GM12892 (cell line): ENCODE data around the gene DDR1.
"Not testable (repeated sequence)": the region's sequence is repeated elsewhere in the genome, so short reads cannot be mapped to it uniquely, and the experiment has no call there.

Experiments used
- DNase-seq: peaks from one replicate; pipeline ENCODE4 v3.0.0; 2011; ENCODE audit not compliant: insufficient read length
- FAIRE-seq: peaks from 2 replicates; lab custom pipeline; 2011; peaks lifted over from hg19 to GRCh38; lab: Jason Lieb, UNC
- POLR2A ChIP-seq: IDR thresholded peaks from 2 replicates; pipeline ENCODE4 v1.6.1; 2011; ENCODE audit warnings: low read depth, low read length, control low read depth
- POLR2AphosphoS5 ChIP-seq: IDR thresholded peaks from 2 replicates; pipeline ENCODE4 v1.6.1; 2011; ENCODE audit warnings: low read depth, low read length, control low read depth
- TAF1 ChIP-seq: IDR thresholded peaks from 2 replicates; pipeline ENCODE4 v1.6.1; 2011; ENCODE audit warnings: low read depth, mild to moderate bottlenecking, control low read depth, low read length, borderline replicate concordance

DDR1 gene

DNA sequence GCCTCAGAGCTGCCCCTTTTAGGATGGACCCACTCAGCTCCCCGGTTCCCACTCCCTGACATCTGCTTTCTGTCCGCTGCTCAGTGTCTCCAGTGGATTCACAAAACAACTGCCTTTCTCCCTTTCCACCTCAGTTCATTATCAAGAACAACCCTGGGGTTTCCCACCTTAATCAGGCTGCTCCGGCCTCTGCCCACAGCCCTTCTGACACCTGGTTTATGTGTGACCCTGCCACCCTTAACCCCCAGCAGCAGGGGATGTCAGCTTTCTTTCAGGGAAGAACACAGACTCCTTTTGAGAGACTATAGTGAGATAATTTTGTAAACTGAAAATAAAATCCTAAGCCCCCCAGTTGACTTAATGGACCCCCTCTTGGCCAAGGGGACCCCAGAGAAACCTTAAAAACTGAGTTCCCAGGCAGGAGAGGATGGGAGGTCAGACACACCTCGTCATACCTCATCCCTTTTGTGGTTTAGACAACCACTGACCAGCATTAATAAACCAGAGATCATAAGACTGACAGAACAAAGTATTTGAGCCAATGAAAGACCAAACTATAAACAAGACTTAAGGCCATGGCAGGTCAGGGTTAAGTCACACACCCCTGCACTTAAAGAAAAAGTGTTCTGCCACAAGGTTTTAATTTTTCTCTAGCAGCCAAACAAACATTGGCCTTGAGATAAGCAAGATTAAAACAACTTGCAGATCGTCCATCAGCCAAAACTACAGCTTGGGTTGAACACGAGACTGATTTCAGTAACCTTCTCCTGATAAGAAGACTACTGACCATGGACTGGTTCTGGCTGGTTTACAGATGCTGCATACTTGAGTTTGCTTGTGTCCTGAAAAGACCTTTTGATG is 42.4 kb upstream of the DDR1 start:
- DNase-seq: no peak
- no peak for FAIRE-seq
- TF ChIP-seq POLR2A: no peak
- no peak for TF ChIP-seq TAF1

DNA sequence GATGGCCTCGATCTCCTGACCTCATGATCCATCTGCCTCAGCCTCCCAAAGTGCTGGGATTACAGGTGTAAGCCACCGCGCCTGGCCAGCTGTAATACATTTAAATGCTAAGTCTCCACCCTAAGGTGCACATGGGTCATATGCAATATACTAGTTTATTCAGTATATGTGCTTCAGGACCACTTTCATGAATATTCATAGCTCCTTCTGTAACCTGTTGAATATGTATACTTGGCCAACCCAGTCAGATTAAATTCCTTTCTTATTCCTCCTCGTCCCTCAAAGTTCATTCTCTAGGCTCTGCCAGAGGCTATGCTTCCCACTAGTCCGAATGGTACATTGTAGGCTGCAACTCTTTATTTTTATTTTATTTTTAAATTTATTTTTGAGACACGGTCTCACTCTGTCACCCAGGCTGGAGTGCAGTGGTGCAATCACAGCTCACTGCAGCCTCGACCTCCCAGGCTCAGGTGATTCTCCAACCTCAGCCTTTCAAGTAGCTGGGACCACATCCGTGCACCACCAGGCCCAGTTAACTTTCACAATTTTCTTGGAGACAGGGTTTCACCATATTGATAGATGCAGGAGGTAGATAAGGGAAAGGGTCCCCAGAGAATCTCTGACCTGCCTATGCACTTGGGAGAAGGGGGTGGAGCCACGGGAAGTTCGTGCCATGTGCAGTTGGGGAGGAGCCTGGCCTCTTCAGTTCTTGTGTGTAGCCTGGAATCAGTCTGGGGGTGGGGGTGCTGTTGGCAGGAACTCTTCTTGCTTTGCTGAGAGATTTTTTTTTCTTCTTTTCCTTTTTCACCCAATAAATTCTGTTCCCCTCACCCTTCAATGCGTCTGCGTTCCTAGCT is 41.3 kb upstream of the DDR1 start:
- DNase-seq (no peak), FAIRE-seq (no peak)
- no peak for TF ChIP-seq POLR2A
- TF ChIP-seq POLR2AphosphoS5: no peak

DNA sequence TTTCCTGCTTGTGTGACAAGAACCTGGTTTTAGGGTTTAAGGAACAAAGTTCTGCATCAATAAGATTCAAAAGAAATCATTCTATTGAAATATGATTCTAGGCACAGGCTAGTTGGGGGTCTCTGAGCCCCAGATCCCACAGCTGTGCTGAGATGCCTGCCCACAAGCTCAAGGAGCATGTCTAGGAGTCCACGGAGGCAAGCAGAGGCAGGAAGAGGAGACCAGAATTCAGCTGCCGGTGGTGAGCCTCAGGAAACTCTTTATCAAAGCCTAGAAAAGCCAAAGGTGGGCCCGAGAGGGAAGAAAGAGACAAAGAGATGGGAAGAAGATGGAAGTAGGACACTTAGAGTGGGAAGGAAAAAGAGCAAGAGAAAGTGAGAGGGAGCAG is 40.7 kb upstream of the DDR1 start:
- TF ChIP-seq POLR2A: no peak
- no peak for TF ChIP-seq POLR2AphosphoS5
- TF ChIP-seq TAF1: no peak
- no peak for DNase-seq
- no peak for FAIRE-seq

DNA sequence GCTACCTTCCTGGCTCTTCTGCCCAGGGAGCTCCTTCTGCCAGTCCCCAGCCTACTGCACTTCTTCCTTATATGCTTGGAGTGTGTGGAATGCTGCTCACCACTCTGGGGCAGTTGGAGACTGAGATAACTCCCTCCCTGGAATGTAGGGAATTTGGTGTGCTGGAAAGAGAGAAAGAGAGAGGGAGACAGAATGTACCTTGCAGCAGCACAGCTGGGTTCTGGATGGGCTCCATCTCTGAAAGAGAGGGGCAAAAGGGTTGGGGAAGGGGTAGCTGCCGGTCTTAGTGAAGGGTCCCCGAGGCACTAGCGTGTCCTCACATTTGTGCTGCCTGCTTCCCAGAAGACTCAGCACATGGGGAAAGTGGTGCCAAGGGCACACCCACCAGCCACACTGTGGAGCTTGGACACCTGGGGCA is 40.2 kb upstream of the DDR1 start:
- DNase-seq (no peak), FAIRE-seq (no peak)
- no peak for TF ChIP-seq POLR2AphosphoS5
- TF ChIP-seq TAF1: no peak
- TF ChIP-seq POLR2A: no peak

DNA sequence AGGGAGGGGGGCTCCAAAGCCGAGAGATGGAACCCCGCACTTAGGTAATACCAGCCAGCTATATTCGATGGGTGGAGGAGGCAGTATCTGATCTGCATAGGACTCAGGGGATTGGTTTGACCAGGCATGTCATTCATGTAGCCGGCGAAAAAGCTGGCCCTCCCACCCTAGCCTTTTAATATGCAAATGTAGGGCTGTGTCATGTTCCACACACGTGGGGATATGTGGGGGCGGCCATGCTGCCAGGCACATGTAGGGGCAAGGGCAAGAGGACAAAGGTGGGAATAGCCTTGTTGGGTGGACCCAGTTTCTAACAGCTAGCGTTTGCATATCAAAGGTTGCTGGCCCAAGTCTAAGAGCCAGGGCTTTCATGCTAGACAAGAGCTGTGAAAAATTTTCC is 39.1 kb upstream of the DDR1 start:
- no peak for DNase-seq
- TF ChIP-seq POLR2AphosphoS5 (no peak), POLR2A (no peak), TAF1 (no peak)
- FAIRE-seq: no peak

DNA sequence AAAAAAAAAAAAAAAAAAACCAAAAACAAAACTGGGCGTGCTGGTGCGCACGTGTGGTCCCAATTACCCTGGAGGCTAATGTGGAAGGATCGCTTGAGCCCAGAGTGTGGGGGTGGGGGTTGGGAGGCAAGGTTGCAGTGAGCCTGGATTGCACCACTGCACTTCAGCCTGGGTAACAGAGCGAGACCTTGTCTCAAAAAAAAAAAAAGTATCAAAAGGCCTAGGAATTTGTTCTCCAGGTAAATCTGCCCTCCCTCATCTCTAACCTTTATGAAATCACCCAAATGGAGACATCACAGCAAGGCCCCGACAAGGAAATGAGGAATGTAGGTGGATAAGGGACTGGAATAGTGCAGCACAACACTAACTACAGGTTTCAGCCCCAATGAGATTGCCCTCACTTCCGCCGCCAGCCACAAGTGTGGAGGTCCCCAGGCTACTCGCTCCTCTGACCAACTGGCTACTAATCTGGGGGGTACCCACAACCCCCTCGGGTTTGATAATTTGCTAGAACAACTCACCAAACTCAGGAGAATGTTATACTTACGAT is 36.8 kb upstream of the DDR1 start:
- TF ChIP-seq POLR2A: no peak
- no peak for TF ChIP-seq POLR2AphosphoS5
- no peak for DNase-seq
- FAIRE-seq: no peak

DNA sequence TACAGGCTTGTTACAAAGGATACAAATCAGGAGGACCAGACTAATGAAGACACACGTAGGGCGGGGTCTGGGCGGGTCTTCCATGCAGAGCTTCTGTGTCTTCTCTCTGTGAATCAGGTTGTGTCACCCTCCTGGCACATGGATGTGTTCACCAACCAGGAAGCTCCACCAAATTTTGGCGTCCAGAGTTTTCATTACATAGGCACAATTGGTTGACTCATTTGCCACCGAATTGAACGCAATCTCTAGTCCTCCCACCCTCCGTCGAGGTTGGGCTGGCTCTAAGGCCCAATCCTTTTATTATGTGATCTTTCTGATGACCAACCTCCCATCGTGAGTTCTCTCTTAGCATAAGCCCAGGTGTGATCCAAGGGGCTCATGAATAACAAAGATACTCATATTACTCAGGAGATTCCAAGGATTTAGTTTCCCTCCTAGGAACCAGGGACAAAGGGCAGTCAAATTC is 36.3 kb upstream of the DDR1 start:
- FAIRE-seq (no peak), DNase-seq (no peak)
- TF ChIP-seq POLR2AphosphoS5 (no peak), TAF1 (no peak), POLR2A (no peak)

DNA sequence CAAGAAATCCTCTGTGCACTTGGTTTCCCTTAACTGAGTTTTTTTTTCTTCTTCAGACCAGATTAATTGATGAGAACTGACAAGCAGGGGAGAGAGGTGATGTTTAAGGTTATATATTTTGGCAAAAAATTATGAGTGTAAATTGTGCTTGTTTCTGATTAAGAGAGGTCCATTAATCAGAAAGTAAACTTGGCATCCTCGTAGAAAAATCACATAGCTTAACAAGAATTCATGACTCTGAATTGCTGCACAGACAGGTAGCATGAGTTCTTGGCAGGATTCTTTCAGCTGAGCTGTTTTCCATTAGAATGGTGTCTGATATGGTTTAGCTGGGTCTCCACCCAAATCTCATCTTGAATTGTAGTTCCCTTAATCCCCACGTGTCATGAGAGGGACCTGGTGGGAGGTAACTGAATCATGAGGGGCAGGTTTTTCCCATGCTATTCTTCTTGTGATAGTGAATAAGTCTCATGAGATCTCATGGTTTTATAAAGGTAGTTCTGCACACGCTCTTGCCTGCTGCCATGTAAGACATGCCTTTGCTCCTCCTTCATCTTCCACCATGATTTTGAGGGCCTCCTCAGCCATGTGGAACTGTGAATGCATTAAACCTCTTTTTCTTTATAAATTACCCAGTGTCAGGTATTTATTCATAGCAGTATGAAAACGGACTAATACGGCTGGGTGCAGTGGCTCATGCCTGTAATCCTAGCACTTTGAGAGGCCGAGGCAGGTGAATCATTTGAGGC is 34.2 kb upstream of the DDR1 start:
- no peak for FAIRE-seq
- TF ChIP-seq POLR2A: no peak
- TF ChIP-seq TAF1: no peak
- TF ChIP-seq POLR2AphosphoS5: no peak

DNA sequence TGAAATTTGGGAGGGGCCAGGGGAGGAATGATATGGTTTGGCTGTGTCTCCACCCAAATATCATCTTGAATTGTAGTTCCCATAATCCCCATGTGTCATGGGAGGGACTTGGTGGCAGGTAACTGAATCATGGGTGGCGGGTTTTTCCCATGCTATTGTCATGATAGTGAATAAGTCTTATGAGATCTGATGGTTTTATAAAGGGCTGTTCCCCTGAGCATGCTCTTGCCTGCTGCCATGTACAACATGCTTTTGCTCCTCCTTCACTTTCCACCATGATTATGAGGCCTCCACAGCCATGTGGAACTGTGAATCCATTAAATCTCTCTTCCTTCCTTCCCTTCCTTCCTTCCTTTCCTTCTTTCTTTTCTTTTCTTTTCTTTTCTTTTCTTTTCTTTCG is 31.9 kb upstream of the DDR1 start:
- not testable (repeated sequence) for FAIRE-seq, DNase-seq

More for the DNA sequence above, 34.2 kb upstream of the DDR1 start:
- DNase-seq: no peak

DNA sequence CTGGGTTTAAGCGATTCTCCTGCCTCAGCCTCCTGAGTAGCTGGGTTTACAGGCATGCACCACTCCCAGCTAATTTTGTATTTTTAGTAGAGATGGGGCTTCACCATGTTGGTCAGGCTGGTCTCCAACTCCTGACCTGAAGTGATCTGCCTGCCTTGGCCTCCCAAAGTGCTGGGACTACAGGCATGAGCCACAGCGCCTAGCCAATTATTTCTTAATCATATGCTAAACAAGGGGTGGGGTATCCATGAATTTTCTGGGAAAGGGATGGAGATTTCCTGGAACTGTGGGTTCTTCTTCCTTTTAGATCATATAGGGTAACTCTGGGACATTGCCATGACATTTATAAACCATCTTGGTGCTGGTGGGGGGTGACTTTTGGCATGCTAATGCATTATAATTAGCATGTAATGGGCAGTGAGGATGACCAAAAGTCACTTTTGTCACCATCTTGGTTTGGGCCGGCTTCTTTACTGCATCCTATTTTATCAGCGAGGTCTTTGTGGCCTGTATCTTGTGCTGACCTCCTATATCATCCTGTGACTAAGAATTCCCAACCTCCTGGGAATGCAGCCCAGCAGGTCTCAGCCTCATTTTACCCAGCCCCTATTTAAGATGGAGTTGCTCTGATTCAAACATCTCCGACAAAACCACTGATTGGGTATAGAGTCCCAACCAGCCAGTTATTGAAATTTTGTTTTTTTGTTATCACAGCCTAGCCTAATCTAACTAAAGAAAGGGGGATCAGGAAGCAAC is 29.9 kb upstream of the DDR1 start:
- no peak for TF ChIP-seq POLR2AphosphoS5
- no peak for TF ChIP-seq POLR2A
- TF ChIP-seq TAF1: no peak
- FAIRE-seq (no peak), DNase-seq (no peak)
